GM19351 (cell line): ENCODE results near the gene CDYL2.

Experiments
- ATAC-seq: cut with Tn5 transposase; IDR thresholded peaks from one replicate; pipeline ENCODE4 v1.9.1; 2021; ENCODE audit warnings: mild to moderate bottlenecking, moderate library complexity; ENCODE audit not compliant: unreplicated experiment

CDYL2 gene

DNA sequence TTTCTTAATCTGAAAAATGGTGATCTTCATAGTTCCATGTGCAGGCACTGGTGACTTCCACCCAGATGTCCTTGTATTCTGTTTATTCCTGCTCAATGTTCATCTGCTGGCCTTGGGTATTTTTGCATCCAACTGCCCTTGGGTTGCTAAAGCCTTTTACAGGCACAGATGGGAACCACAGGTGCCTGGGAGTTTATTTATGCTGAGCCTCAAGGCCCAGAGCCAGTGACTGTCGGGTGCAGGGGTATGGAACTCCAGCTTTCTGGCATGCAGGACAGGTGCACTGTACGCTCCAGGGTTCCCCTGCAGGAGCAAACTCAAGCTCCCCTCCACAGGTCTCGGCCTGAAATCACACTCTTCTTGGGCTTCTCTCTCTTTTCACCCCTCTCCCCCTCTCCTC, 241.3 kb downstream of the CDYL2 start:
- no peak for ATAC-seq

DNA sequence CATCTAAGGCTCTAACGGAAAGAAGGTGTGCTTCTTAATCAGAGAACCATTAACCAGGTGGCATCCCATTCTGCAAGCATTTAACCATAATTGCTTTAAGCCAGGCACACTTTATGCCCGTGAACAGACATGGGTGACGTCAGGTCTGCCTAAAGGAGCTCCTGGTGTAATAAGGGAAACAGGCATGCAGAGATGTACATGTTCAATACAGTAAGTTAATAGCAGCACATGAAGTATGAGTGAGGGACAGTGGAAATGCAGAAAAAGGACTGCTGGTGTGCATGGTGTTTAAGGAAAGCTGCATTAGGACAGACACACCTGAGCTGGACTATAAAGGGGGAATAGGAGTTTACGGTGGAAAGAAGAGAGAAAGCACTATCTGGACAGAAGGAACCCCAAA, 245.0 kb downstream of the CDYL2 start:
- no peak for ATAC-seq

DNA sequence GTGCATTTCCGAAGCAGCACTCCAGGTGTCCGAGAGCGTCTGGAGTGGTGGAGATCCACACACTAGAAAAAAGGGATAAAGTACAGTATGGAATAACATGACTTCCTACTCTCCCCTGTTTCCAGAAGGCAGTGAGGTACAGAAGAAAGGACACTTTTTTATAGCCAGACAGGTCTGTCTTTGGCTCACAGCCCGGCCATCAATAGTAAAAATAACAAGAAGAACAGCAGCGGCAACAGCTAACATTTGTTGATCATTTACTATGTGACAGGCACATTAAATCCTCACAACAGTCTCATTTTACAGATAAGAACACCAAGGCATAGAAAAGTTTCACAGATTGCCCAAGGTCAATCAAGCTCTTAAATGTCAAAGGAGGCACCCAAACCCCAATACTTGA, 247.4 kb downstream of the CDYL2 start:
- ATAC-seq = no peak

DNA sequence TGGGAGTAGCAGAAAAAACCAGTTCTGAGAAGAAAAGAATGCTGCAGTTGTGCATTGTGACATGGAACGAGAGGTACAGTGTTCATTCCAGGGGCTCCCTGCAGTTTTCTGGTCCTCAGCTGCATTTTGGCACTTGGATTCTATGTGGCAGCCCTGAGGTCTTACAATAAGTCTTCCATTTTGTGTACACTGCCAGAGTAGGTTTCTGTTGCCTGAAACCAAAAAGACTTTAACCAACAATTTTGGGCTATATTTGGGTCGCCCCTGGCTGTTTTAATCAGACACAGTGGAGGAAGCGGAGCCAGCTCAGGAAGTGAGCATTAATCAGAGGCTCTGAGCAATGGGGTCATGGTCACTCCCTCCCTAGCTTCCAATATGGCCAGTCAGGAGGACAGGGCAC, 247.9 kb downstream of the CDYL2 start:
- ATAC-seq = no peak

DNA sequence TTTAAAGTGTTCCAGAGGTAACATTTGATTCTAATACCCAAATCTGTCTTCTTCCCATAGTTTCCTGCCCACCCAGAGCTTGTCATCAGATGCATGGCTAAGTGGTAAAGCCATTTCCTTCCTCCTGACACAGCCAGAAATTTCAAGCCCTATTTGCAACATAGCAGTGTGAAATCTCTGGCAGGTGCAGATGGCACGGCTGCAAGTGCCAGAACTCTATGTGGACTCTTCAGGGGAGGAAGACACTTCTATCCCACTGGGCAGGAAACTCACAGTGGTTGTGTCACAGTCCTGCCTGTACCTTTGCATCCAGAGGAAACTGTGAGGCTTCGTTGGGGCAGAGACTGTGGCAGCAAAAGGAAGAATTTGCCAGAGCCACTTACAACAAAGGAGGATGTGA, 250.4 kb downstream of the CDYL2 start:
- no peak for ATAC-seq

DNA sequence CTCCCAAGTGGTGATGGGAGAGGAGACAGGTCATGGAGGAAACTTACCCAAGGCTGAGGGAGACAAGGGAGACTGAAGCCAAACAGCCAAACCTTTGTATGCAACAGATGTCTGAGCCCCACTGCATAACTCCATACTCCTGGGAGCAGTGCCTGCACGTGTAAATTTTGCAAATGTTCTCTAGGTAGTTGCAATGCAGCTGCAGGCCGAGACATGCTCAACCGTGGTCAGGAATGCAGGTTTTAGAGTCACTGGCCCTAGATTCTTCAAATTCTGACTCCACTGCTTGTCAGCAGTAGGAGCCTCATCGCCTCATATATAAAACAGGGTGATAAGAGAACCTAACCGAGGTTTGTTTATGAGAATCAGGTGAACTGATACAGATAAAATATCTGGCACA, 252.1 kb downstream of the CDYL2 start:
- ATAC-seq = no peak
